ENCODE measurements around the gene MARCHF2.

GRCh38 chr19:8391198-8392016 lies 21.7 kb upstream of the MARCHF2 start:
- TF ChIP-seq POLR2A (IDR thresholded peaks at IDR 0.05) (no peak), CTCF (IDR thresholded peaks at IDR 0.05) (no peak), EP300 (IDR thresholded peaks at IDR 0.05; ENCODE audit: low read depth) (no peak), POLR2AphosphoS5 (IDR thresholded peaks at IDR 0.05) (no peak)

Data from transverse colon (tissue), 4 donors.